Trophoblast cell (in vitro differentiated cells and primary cell): Measurements from ENCODE around the gene ATP1B4. TPM values are rescaled to one million over a fixed set of nuclear protein-coding genes. Genes with fewer than 3 reads are reported as not detected.
A peak's percentile ranks its signal among the peaks of the same experiment; 100 is the strongest.

Source experiments
- DNase-seq, 2 donors: peaks; one replicate each; pipeline ENCODE4 v3.0.0-alpha.2; 2016
- H2AFZ ChIP-seq: 2 replicates; pipeline ENCODE4 v1.6.1; 2013; ENCODE audit warnings: low read length, moderate library complexity, mild to moderate bottlenecking; ENCODE audit not compliant: insufficient read depth, poor library complexity
- H2AK5ac ChIP-seq: 2 replicates; pipeline ENCODE4 v1.6.1; 2013; ENCODE audit warnings: mild to moderate bottlenecking, low read length
- H2BK120ac ChIP-seq: 2 replicates; pipeline ENCODE4 v1.6.1; 2013; ENCODE audit warnings: low read length, mild to moderate bottlenecking, moderate library complexity; ENCODE audit not compliant: insufficient read depth, poor library complexity
- H2BK12ac ChIP-seq: 2 replicates; pipeline ENCODE4 v1.6.1; 2013; ENCODE audit warnings: mild to moderate bottlenecking, low read length, moderate library complexity
- H2BK5ac ChIP-seq: 2 replicates; pipeline ENCODE4 v1.6.1; 2013; ENCODE audit warnings: low read length, low read depth, moderate library complexity, mild to moderate bottlenecking; ENCODE audit not compliant: poor library complexity
- H3K14ac ChIP-seq: 2 replicates; pipeline ENCODE4 v1.6.1; 2013; ENCODE audit warnings: mild to moderate bottlenecking, low read length
- H3K18ac ChIP-seq: 2 replicates; pipeline ENCODE4 v1.6.1; 2013; ENCODE audit warnings: mild to moderate bottlenecking, low read length
- H3K23ac ChIP-seq: 2 replicates; pipeline ENCODE4 v1.6.1; 2013; ENCODE audit warnings: low read length
- H3K27ac ChIP-seq: 2 replicates; pipeline ENCODE4 v1.5.1; 2013; ENCODE audit warnings: low read depth, mild to moderate bottlenecking, inconsistent platforms, low read length, moderate library complexity
- H3K27me3 ChIP-seq: 2 replicates; pipeline ENCODE4 v1.6.1; 2013; ENCODE audit warnings: inconsistent platforms, mild to moderate bottlenecking, low read length, moderate library complexity; ENCODE audit not compliant: insufficient read depth
- H3K36me3 ChIP-seq, 2 experiments: 1 replicate in 1 of 2; 2 replicates in 1 of 2; pipeline ENCODE4 v1.6.1; 2013; ENCODE audit warnings: low read length in 2 of 2, mild to moderate bottlenecking in 2 of 2, moderate library complexity in 1 of 2; ENCODE audit not compliant: insufficient read depth in 2 of 2, control insufficient read depth in 1 of 2
- H3K4ac ChIP-seq: 2 replicates; pipeline ENCODE4 v1.6.1; 2013; ENCODE audit warnings: low read depth, mild to moderate bottlenecking, low read length, moderate library complexity
- H3K4me1 ChIP-seq, 2 experiments: 1 replicate in 1 of 2; 2 replicates in 1 of 2; pipeline ENCODE4 v1.6.1; 2013; ENCODE audit warnings: low read length in 2 of 2, mild to moderate bottlenecking in 2 of 2, moderate library complexity in 1 of 2; ENCODE audit not compliant: insufficient read depth in 2 of 2, control insufficient read depth in 1 of 2
- H3K4me2 ChIP-seq: 2 replicates; pipeline ENCODE4 v1.6.1; 2013; ENCODE audit warnings: inconsistent platforms, mild to moderate bottlenecking, low read length, moderate library complexity
- H3K4me3 ChIP-seq: 2 replicates; pipeline ENCODE4 v1.5.1; 2013; ENCODE audit warnings: mild to moderate bottlenecking, low read depth, low read length, inconsistent platforms
- H3K79me1 ChIP-seq: one replicate; pipeline ENCODE4 v1.6.1; 2013; ENCODE audit warnings: low read length
- H3K79me2 ChIP-seq: 2 replicates; pipeline ENCODE4 v1.6.1; 2013; ENCODE audit warnings: low read length, mild to moderate bottlenecking; ENCODE audit not compliant: control insufficient read depth, insufficient read depth, poor library complexity
- H3K9ac ChIP-seq: 2 replicates; pipeline ENCODE4 v1.6.1; 2013; ENCODE audit warnings: mild to moderate bottlenecking, low read length
- H3K9me3 ChIP-seq: 2 replicates; pipeline ENCODE4 v1.6.1; 2013; ENCODE audit warnings: low read depth, mild to moderate bottlenecking, control low read depth, inconsistent platforms, low read length; ENCODE audit not compliant: insufficient read depth
- H4K12ac ChIP-seq: 2 replicates; pipeline ENCODE4 v1.6.1; 2013; ENCODE audit warnings: low read depth, mild to moderate bottlenecking, low read length, moderate library complexity
- H4K8ac ChIP-seq: 2 replicates; pipeline ENCODE4 v1.6.1; 2013; ENCODE audit warnings: low read depth, mild to moderate bottlenecking, low read length, moderate library complexity
- H4K91ac ChIP-seq: one replicate; pipeline ENCODE4 v1.6.1; 2013; ENCODE audit warnings: low read depth, mild to moderate bottlenecking, low read length, moderate library complexity
- WGBS: extraction: QIAGEN DNeasy Blood & Tissue Kit; methylation state at CpG from one replicate; pipeline ENCODE4 v1.1.7; 2013; ENCODE audit warnings: missing lambda C conversion rate; ENCODE audit not compliant: insufficient read length, insufficient coverage; ENCODE audit errors: extremely low coverage; 5-methylcytosine and 5-hydroxymethylcytosine counted together
- polyA plus RNA-seq: library from polyadenylated mRNA; stranded (reverse); fragments of 200-250 nt; gene quantifications from 2 replicates; pipeline ENCODE4 v1.2.3, GENCODE V29; 2013

Gene ATP1B4
- polyA plus RNA-seq = not detected in 2 replicates

DNA sequence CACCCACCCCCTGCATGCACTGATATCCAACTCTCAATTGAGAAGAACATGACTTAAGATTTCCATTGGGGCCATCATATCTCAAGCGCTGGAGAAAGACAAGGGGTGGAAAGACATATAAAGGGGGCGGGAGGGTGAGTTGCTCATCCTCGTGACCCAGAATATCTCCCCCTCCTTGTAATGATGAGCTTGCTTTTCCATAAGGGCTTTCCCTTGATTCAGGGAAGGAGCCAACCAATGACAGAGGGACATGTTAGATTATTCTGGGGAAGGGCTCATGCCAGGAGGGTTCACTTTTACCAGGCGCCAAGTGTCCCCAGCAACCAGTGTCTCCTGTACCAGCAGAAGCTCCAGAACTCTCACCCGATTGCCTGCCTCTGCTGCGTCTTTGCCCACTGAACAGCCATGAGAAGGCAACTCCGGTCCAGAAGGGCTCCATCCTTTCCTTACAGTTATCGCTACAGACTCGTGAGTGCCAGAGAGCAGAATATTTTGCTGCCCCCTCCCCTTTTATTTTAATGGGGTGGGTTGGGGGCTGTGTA lies at the start of gene ATP1B4:
TSS of gene ATP1B4 (plus strand) at position 326 of the 542 bp plus-strand sequence. CDS start at position 406, 80 bp downstream.
- H3K4me2 ChIP-seq = no peak within 1 kb of the TSS

DNA sequence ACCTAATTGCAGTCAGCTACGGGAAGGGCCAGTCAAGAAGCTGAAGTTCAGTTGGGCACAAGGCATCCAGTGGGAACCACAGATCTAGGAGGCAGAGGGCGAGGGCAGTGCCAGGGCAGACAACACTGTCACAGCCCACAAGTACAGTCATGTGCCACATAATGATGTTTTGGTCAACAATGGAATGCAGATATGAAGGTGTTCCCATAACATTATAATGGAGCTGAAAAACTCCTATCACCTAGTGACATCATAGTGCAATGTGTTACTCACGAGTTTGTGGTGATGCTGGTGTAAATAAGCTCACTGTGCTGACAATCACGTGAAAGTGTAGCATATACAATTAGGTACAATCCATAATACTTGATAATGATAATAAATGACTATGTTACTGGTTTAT lies 46.1 kb upstream of the ATP1B4 start:
- peak; percentile 13 to 49 for DNase-seq
- Histone ChIP-seq H2AK5ac (no peak overlapping the region), H4K91ac (no peak overlapping the region), H3K4me1 (peaks cover 2 to 5% of the 10 kb centered on the region in 2 experiments), H3K27ac (no peak overlapping the region), H4K8ac (no peak overlapping the region), H3K27me3 (peaks cover 9% of the 10 kb centered on the region), H2BK120ac (no peak overlapping the region), H3K23ac (no peak overlapping the region), H4K12ac (no peak overlapping the region), H3K4me3 (no peak overlapping the region), H3K14ac (no peak overlapping the region), H3K9ac (no peak overlapping the region), H3K36me3 (no peaks in the 10 kb centered on the region), H3K18ac (no peak overlapping the region), H3K4me2 (no peak overlapping the region), H3K79me2 (no peaks in the 10 kb centered on the region), H3K79me1 (no peaks in the 10 kb centered on the region), H3K9me3 (no peaks in the 10 kb centered on the region), H2BK5ac (no peak overlapping the region), H3K4ac (no peak overlapping the region), H2BK12ac (peak overlapping the region; percentile 31), H2AFZ (no peak overlapping the region)
- no CpG with 5 or more reads among the region's 4 CpGs for WGBS

More for the DNA sequence above, at the start of gene ATP1B4:
- Histone ChIP-seq H2AK5ac (no peak within 1 kb of the TSS), H3K4ac (no peak within 1 kb of the TSS), H3K27me3 (no peaks in the 10 kb centered on the region), H3K36me3 (no peaks in the 10 kb centered on the region), H2BK12ac (no peak within 1 kb of the TSS), H3K27ac (no peak within 1 kb of the TSS), H3K9me3 (no peaks in the 10 kb centered on the region), H3K79me1 (no peaks in the 10 kb centered on the region), H3K4me3 (no peak within 1 kb of the TSS), H4K91ac (no peak within 1 kb of the TSS), H3K4me1 (no peaks in the 10 kb centered on the region), H3K23ac (no peak within 1 kb of the TSS), H4K8ac (no peak within 1 kb of the TSS), H2AFZ (no peak within 1 kb of the TSS), H3K14ac (no peak within 1 kb of the TSS), H2BK120ac (no peak within 1 kb of the TSS), H4K12ac (no peak within 1 kb of the TSS), H3K9ac (no peak within 1 kb of the TSS), H3K18ac (no peak within 1 kb of the TSS), H2BK5ac (no peak within 1 kb of the TSS), H3K79me2 (no peaks in the 10 kb centered on the region)
- DNase-seq = no peak
- WGBS = no CpG with 5 or more reads among the region's 9 CpGs

DNA sequence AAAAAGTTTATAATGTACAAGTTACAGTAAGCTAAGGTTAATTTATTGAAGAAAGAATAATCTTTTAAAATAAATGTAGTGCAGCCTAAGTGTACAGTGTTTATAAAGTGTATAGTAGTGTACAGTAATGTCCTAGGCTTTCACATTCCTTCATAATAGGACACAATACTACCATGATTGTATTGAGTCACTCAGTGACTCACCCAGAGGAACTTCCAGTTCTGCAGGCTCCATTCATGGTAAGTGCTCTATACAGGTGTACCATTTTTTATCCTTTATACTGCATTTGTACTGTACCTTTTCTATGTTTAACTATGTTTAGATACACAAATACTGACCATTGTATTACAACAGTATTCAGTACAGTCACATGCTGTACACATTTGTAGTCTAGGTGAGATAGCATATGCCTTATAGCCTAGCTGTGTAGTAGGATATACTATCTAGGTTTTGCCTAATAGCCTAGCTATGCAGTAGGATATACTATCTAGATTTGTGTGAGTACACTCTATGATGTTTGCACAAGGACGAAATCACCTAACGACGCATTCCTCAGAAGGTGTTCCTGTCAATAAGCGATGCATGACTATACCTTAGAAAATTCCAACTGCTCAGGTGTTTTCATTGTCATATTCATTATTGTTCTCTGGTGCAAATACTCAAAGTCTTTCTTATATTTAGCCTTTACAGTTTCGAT lies 45.2 kb upstream of the ATP1B4 start:
- no peak overlapping the region for H2AK5ac ChIP-seq
- no peaks in the 10 kb centered on the region for H3K36me3 ChIP-seq
- DNase-seq = peak; percentile 54 to 83
- no peak overlapping the region for H3K18ac ChIP-seq
- H3K27me3 ChIP-seq = no peaks in the 10 kb centered on the region
- no peaks in the 10 kb centered on the region for H3K79me1 ChIP-seq
- no peak overlapping the region for H2BK12ac ChIP-seq
- no peak overlapping the region for H2AFZ ChIP-seq
- H4K8ac ChIP-seq = no peak overlapping the region
- no peaks in the 10 kb centered on the region for H3K79me2 ChIP-seq
- H4K12ac ChIP-seq = no peak overlapping the region
- no peak overlapping the region for H3K9ac ChIP-seq
- H3K4me2 ChIP-seq = no peak overlapping the region
- H2BK5ac ChIP-seq = no peak overlapping the region
- no CpG with 5 or more reads among the region's 5 CpGs for WGBS
- no peak overlapping the region for H4K91ac ChIP-seq
- H2BK120ac ChIP-seq = no peak overlapping the region
- no peaks in the 10 kb centered on the region for H3K9me3 ChIP-seq
- H3K23ac ChIP-seq = no peak overlapping the region
- no peak overlapping the region for H3K14ac ChIP-seq
- no peak overlapping the region for H3K4ac ChIP-seq
- no peak overlapping the region for H3K4me3 ChIP-seq
- H3K4me1 ChIP-seq = no peaks in the 10 kb centered on the region
- no peak overlapping the region for H3K27ac ChIP-seq

DNA sequence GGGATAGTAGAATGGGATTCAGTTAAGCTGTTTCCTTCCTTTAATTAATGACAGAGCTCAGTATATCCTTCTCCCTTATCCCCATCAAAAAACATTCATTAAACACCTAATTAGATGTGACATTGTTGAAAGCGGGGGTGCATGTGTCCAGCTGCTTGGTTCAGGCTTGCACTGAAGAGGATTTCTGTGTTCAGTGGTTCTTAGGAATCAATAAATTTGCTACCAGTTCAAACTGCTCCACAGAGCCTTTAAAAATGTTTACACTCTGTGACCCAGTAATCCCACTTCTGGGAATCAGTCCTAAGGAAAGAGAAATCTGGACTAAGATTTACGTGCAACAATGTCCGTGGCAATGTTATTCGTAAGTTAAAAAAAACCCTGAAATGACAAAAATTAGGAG lies 43.5 kb upstream of the ATP1B4 start:
- no peak overlapping the region for H3K4me3 ChIP-seq
- no peak overlapping the region for H4K8ac ChIP-seq
- no peaks in the 10 kb centered on the region for H3K27me3 ChIP-seq
- no peak for DNase-seq
- no peaks in the 10 kb centered on the region for H3K79me1 ChIP-seq
- H3K9ac ChIP-seq = no peak overlapping the region
- H4K12ac ChIP-seq = no peak overlapping the region
- no peak overlapping the region for H2AFZ ChIP-seq
- H3K18ac ChIP-seq = no peak overlapping the region
- H3K4me2 ChIP-seq = no peak overlapping the region
- H3K4ac ChIP-seq = no peak overlapping the region
- H3K23ac ChIP-seq = no peak overlapping the region
- no peak overlapping the region for H3K27ac ChIP-seq
- no peak overlapping the region for H4K91ac ChIP-seq
- H2BK12ac ChIP-seq = no peak overlapping the region
- no peak overlapping the region for H2BK120ac ChIP-seq
- H2BK5ac ChIP-seq = no peak overlapping the region
- no peaks in the 10 kb centered on the region for H3K79me2 ChIP-seq
- no peaks in the 10 kb centered on the region for H3K36me3 ChIP-seq
- WGBS = no CpG with 5 or more reads among the region's 4 CpGs
- H3K4me1 ChIP-seq = no peaks in the 10 kb centered on the region
- no peaks in the 10 kb centered on the region for H3K9me3 ChIP-seq
- no peak overlapping the region for H3K14ac ChIP-seq
- H2AK5ac ChIP-seq = no peak overlapping the region
